ENCODE results near the gene ARID5B. TPM values are rescaled to one million over a fixed set of nuclear protein-coding genes. Genes with fewer than 3 reads are reported as not detected.

Gene ARID5B
- total RNA-seq, 1 donor from 2014 or later, result 51.4 TPM

DNA sequence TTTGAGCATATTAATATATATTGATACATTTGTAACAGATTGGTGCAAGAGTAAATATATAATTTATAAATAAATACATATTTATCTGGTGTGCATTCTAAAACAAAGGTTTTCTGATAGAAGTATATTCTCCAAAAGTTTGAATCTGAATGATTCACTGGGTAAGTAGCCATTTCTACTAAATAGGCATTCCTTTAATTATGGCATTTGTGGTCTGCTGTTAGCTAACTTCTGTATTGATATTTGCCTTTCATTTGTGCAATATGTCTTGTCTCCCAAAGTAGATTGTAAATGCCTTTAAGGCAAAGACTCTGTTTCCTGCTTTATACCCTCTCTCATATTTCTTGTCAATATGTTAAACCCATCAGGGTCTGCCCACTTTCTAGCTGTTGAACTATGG is 11.1 kb upstream of the ARID5B start:
- Mint-ChIP-seq H3K27ac (no peak overlapping the region), H3K4me3 (no peak overlapping the region), H3K9me3 (no peaks in the 10 kb centered on the region), H3K27me3 (ENCODE audit: low read depth) (no peaks in the 10 kb centered on the region), H3K36me3 (no peaks in the 10 kb centered on the region), H3K4me1 (no peaks in the 10 kb centered on the region)
- no peak for TF ChIP-seq CTCF (IDR thresholded peaks at IDR 0.05; ENCODE audit: unreplicated experiment)
- no peak for DNase-seq (ENCODE audit: low spot score in 2 of 2, unreplicated experiment in 2 of 2)

DNA sequence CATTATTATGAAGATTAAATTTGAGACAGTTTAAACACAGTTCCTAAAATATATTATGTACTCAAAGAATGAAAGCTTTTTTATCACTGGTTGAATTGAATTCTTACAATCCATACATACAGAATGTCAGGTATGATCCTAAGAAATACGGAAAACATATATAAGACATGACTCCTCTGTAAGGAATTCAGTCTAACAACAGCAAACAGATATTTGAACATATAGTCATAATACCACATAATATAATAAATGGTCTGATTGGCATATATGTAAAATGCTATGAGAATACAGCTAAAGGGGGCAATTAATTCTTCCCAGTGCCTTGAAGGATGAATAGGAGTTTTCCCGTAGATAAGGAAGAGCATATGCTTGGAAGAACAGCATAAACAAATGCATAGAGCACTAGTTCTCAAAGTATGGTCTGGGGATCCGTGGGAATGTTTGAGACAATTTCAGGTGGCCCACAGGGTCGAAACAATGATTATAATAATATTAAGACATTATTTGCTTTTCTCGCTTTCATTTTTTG is 10.6 kb upstream of the ARID5B start:
- TF ChIP-seq CTCF (IDR thresholded peaks at IDR 0.05; ENCODE audit: unreplicated experiment), result no peak
- no peaks in the 10 kb centered on the region for H3K36me3 Mint-ChIP-seq
- H3K4me3 Mint-ChIP-seq, result no peak overlapping the region
- DNase-seq (ENCODE audit: low spot score in 2 of 2, unreplicated experiment in 2 of 2), result no peak
- no peaks in the 10 kb centered on the region for H3K27me3 Mint-ChIP-seq (ENCODE audit: low read depth)
- H3K9me3 Mint-ChIP-seq, result no peaks in the 10 kb centered on the region
- H3K27ac Mint-ChIP-seq, result no peak overlapping the region
- no peaks in the 10 kb centered on the region for H3K4me1 Mint-ChIP-seq

GRCh38 chr10:61891906-61892585 is 9.5 kb upstream of the ARID5B start:
- no peaks in the 10 kb centered on the region for H3K36me3 Mint-ChIP-seq
- H3K27me3 Mint-ChIP-seq (ENCODE audit: low read depth), result no peaks in the 10 kb centered on the region
- no peak overlapping the region for H3K4me3 Mint-ChIP-seq
- peaks cover 4% of the 10 kb centered on the region for H3K4me1 Mint-ChIP-seq
- H3K9me3 Mint-ChIP-seq, result no peaks in the 10 kb centered on the region
- no peak for DNase-seq (ENCODE audit: low spot score in 2 of 2, unreplicated experiment in 2 of 2)
- no peak for TF ChIP-seq CTCF (IDR thresholded peaks at IDR 0.05; ENCODE audit: unreplicated experiment)
- H3K27ac Mint-ChIP-seq, result no peak overlapping the region

DNA sequence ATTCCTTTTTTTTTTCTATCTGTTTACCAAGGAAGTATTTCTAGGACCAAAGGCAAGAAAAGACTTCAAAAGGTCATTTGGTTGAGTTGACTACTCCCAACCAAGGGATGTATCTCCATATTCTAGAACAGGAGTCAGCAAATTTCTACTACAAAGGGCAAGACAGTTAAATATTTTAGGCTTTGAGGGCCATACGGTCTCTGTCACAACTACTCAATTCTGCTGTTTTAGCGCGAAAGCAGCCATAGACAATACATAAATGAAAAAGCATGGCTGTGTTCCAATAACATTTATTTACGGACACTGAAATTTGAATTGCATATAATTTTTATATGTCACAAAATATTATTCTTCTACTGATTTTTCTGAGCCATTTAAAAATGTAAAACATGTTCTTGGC is 8.5 kb upstream of the ARID5B start:
- H3K27ac Mint-ChIP-seq, result no peak overlapping the region
- H3K4me3 Mint-ChIP-seq, result no peak overlapping the region
- no peaks in the 10 kb centered on the region for H3K36me3 Mint-ChIP-seq
- no peak for DNase-seq (ENCODE audit: low spot score in 2 of 2, unreplicated experiment in 2 of 2)
- no peaks in the 10 kb centered on the region for H3K9me3 Mint-ChIP-seq
- H3K27me3 Mint-ChIP-seq (ENCODE audit: low read depth), result no peaks in the 10 kb centered on the region
- peaks cover 14% of the 10 kb centered on the region for H3K4me1 Mint-ChIP-seq
- no peak for TF ChIP-seq CTCF (IDR thresholded peaks at IDR 0.05; ENCODE audit: unreplicated experiment)

DNA sequence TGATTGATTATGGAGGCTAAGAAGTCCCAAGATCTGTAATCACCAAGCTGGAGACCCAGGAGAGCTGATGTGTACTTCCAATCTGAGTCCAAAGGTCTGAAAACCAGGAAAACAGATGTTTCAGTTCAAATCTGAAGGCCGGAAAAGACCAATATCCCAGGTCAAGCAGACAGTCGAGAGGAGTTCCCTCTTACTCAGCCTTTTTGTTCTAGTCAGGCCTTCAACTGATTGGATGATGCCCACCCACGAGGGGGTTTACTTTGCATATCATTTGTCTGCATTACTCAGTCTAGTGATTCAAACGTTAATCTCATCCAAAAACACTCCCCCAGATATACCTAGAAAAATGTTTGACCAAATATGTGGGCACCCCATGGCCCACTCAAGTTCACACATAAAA is 7.4 kb upstream of the ARID5B start:
- H3K27ac Mint-ChIP-seq, result no peak overlapping the region
- no peaks in the 10 kb centered on the region for H3K36me3 Mint-ChIP-seq
- H3K4me3 Mint-ChIP-seq, result no peak overlapping the region
- no peaks in the 10 kb centered on the region for H3K27me3 Mint-ChIP-seq (ENCODE audit: low read depth)
- H3K4me1 Mint-ChIP-seq, result peaks cover 25% of the 10 kb centered on the region
- no peaks in the 10 kb centered on the region for H3K9me3 Mint-ChIP-seq
- DNase-seq (ENCODE audit: low spot score in 2 of 2, unreplicated experiment in 2 of 2), result no peak
- TF ChIP-seq CTCF (IDR thresholded peaks at IDR 0.05; ENCODE audit: unreplicated experiment), result no peak
